OCI-LY3 (cell line): ENCODE data around the gene PACRG.

Experiments
- H2AFZ ChIP-seq: fragments of 200-600, 300-600 bp; shearing (Covaris generic); 2 replicates; pipeline ENCODE4 v1.6.0; 2014; ENCODE audit warnings: antibody characterized with exemption, low read depth, low read length
- H3K27ac ChIP-seq: fragments of 200-600, 300-600 bp; sonication (generic); 2 replicates; pipeline ENCODE4 v1.5.1; 2014; ENCODE audit warnings: mild to moderate bottlenecking, low read length, moderate library complexity, mixed read lengths
- H3K27me3 ChIP-seq: fragments of 200-600, 300-600 bp; sonication (generic); 2 replicates; pipeline ENCODE4 v1.6.1; 2014; ENCODE audit warnings: low read depth, low read length, mixed read lengths
- H3K36me3 ChIP-seq: fragments of 200-600, 300-600 bp; sonication (generic); replicated peaks from 2 replicates; pipeline ENCODE3; 2014; ENCODE audit warnings: low read depth, low read length, mixed read lengths
- H3K4me1 ChIP-seq: fragments of 300-600, 200-600 bp; sonication (generic); 2 replicates; pipeline ENCODE4 v1.6.1; 2014; ENCODE audit warnings: low read length, mixed read lengths
- H3K4me2 ChIP-seq: fragments of 200-600, 300-600 bp; sonication (generic); 2 replicates; pipeline ENCODE4 v1.6.1; 2014; ENCODE audit warnings: low read length, mixed read lengths
- H3K4me3 ChIP-seq: fragments of 300-600, 200-600 bp; sonication (generic); 2 replicates; pipeline ENCODE4 v1.5.1; 2014; ENCODE audit warnings: antibody characterized with exemption, mild to moderate bottlenecking, low read length, moderate library complexity
- H3K79me2 ChIP-seq: fragments of 300-600, 200-600 bp; shearing (Covaris generic); 2 replicates; pipeline ENCODE4 v1.6.1; 2014; ENCODE audit warnings: mild to moderate bottlenecking, low read length, mixed read lengths
- H3K9ac ChIP-seq: fragments of 300-600, 200-600 bp; shearing (Covaris generic); 2 replicates; pipeline ENCODE4 v1.6.0; 2014; ENCODE audit warnings: mild to moderate bottlenecking, low read length, moderate library complexity
- H3K9me3 ChIP-seq: fragments of 200-600, 300-600 bp; shearing (Covaris generic); 2 replicates; pipeline ENCODE4 v1.6.1; 2014; ENCODE audit warnings: low read length, mixed read lengths; ENCODE audit not compliant: insufficient read depth
- H4K20me1 ChIP-seq: fragments of 200-600, 300-600 bp; sonication (generic); 2 replicates; pipeline ENCODE4 v1.6.1; 2016; ENCODE audit warnings: low read length, mixed read lengths; ENCODE audit not compliant: insufficient read depth
- EZH2phosphoT487 ChIP-seq: fragments of 200-600 bp; shearing (Covaris generic); IDR thresholded peaks from 2 replicates; pipeline ENCODE4 v1.6.1; 2018; ENCODE audit warnings: antibody characterized with exemption, mixed run types, low read depth
- TF ChIP-seq, protein P1 (sequence below): fragments of 200-600, 300-600 bp; sonication (generic); IDR thresholded peaks from 2 replicates; pipeline ENCODE4 v1.5.1; 2014; ENCODE audit warnings: antibody characterized with exemption, low read length, low read depth

Gene PACRG

DNA sequence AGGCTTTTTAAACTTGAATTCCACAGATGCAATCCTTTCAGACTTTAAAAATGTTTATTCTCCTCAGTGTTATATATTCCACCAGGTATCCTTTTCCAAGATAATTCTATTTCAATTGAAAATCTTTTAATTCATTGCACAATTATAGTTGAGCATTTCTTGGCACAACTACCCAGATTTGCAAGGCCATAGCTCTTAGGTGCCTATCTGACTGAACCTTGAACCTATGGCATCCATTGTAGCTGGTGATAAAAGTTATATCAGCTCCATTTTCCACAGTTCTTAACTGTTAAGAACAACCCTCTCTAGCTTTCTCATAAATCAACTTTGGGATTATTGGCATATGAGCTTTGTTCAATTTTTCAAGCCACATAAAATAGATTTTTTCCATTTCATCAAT is 42.4 kb downstream of the PACRG start:
- Histone ChIP-seq H3K79me2 (no peaks in the 10 kb centered on the region), H3K27ac (no peak overlapping the region)

DNA sequence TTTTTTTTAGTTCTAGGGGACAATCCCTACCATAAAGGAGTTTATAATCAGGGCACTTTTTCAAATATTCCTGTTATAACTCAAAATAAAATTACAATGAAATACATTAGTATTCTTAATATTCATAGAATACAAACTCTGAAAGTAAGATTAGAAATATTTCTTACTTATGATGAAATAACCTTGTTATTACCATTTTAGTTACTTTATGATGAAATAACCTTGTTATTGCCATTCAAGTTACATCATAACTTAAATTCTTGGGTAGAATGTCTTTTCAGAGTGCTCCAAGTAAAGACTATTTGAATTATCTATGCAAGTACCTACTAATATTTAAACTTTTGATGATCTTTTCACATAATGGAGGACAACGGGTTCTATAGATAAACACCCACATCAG is 43.2 kb downstream of the PACRG start:
- TF ChIP-seq, protein P1, sequence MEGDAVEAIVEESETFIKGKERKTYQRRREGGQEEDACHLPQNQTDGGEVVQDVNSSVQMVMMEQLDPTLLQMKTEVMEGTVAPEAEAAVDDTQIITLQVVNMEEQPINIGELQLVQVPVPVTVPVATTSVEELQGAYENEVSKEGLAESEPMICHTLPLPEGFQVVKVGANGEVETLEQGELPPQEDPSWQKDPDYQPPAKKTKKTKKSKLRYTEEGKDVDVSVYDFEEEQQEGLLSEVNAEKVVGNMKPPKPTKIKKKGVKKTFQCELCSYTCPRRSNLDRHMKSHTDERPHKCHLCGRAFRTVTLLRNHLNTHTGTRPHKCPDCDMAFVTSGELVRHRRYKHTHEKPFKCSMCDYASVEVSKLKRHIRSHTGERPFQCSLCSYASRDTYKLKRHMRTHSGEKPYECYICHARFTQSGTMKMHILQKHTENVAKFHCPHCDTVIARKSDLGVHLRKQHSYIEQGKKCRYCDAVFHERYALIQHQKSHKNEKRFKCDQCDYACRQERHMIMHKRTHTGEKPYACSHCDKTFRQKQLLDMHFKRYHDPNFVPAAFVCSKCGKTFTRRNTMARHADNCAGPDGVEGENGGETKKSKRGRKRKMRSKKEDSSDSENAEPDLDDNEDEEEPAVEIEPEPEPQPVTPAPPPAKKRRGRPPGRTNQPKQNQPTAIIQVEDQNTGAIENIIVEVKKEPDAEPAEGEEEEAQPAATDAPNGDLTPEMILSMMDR: no peak
- no peak for TF ChIP-seq EZH2phosphoT487
- H3K36me3 ChIP-seq: no peaks in the 10 kb centered on the region
- H3K9me3 ChIP-seq: no peaks in the 10 kb centered on the region
- H3K4me2 ChIP-seq: no peak overlapping the region
- no peak overlapping the region for H3K27ac ChIP-seq
- H2AFZ ChIP-seq: no peak overlapping the region
- no peaks in the 10 kb centered on the region for H3K4me1 ChIP-seq
- no peaks in the 10 kb centered on the region for H3K79me2 ChIP-seq
- H3K9ac ChIP-seq: no peak overlapping the region
- no peaks in the 10 kb centered on the region for H3K27me3 ChIP-seq
- H3K4me3 ChIP-seq: no peak overlapping the region
- H4K20me1 ChIP-seq: no peaks in the 10 kb centered on the region

More for the DNA sequence above, 42.4 kb downstream of the PACRG start:
- Histone ChIP-seq H3K9me3 (no peaks in the 10 kb centered on the region), H3K9ac (no peak overlapping the region), H3K27me3 (no peaks in the 10 kb centered on the region), H4K20me1 (no peaks in the 10 kb centered on the region), H2AFZ (no peak overlapping the region), H3K4me1 (no peaks in the 10 kb centered on the region), H3K4me2 (no peak overlapping the region), H3K36me3 (no peaks in the 10 kb centered on the region), H3K4me3 (no peak overlapping the region)
- TF ChIP-seq, protein P1: no peak
- no peak for TF ChIP-seq EZH2phosphoT487

GRCh38 chr6:162772466-162772865 is 44.7 kb downstream of the PACRG start:
- TF ChIP-seq EZH2phosphoT487: no peak
- TF ChIP-seq, protein P1: no peak
- Histone ChIP-seq H3K4me1 (no peaks in the 10 kb centered on the region), H3K27ac (no peak overlapping the region), H3K9ac (no peak overlapping the region), H4K20me1 (no peaks in the 10 kb centered on the region), H3K79me2 (no peaks in the 10 kb centered on the region), H2AFZ (no peak overlapping the region), H3K4me3 (no peak overlapping the region), H3K9me3 (no peaks in the 10 kb centered on the region), H3K27me3 (no peaks in the 10 kb centered on the region), H3K4me2 (no peak overlapping the region), H3K36me3 (no peaks in the 10 kb centered on the region)

GRCh38 chr6:162773996-162774395 is 46.2 kb downstream of the PACRG start:
- Histone ChIP-seq H3K4me3 (no peak overlapping the region), H2AFZ (no peak overlapping the region), H3K27ac (no peak overlapping the region), H3K27me3 (no peaks in the 10 kb centered on the region), H3K9me3 (no peaks in the 10 kb centered on the region), H3K9ac (no peak overlapping the region), H3K4me2 (no peak overlapping the region), H3K36me3 (no peaks in the 10 kb centered on the region), H3K4me1 (no peaks in the 10 kb centered on the region), H3K79me2 (no peaks in the 10 kb centered on the region), H4K20me1 (no peaks in the 10 kb centered on the region)
- TF ChIP-seq, protein P1: no peak
- no peak for TF ChIP-seq EZH2phosphoT487
